ENCODE data around the gene SH3BP2.

DNA sequence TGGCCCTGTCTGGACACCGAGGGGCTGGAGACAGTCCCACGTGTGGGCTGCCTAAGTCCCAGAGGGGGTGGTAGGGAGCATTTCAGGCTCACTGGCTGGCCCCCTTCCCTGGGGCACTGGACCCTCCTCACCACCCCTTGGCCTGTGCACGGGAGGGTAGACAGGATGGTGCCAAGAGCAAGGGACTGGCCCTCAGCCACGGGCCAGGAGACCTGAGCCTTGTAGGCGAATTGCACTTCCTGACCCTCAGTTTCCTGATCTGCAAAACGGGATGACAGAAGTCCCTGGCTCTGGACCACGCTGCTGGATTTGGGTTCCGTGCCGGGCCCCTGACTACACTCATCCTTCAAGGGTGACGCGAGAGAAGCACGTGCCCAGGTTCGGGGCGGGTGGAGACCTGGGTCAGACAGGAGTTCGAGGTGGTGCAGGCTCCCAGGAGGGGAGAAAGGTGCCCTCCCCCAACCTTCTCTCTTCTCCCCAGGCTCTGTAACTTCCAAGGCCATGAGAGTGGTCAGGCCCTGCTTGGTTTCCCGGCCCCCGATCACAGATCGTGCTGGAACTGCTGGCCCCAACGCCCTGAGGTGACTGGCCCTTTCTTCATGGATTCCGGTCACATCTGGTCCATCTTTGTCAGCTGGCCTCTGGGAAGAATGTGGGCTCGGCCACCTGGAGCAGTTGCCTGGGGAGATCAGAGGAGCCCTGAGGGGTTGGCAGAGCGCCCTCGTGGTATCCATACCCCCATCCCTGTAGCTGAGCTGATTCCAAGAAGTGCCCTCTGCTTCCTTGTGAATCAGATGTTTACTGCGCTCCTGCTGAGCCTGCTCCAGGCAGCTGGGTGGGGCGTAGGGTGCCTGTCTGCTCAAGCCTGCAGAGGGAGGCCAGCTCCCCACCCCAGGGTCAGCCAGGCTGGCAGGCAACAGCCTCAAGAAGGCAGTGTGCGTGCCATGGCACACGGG lies 3.3 kb downstream of the SH3BP2 start:
- TF ChIP-seq, protein P1, sequence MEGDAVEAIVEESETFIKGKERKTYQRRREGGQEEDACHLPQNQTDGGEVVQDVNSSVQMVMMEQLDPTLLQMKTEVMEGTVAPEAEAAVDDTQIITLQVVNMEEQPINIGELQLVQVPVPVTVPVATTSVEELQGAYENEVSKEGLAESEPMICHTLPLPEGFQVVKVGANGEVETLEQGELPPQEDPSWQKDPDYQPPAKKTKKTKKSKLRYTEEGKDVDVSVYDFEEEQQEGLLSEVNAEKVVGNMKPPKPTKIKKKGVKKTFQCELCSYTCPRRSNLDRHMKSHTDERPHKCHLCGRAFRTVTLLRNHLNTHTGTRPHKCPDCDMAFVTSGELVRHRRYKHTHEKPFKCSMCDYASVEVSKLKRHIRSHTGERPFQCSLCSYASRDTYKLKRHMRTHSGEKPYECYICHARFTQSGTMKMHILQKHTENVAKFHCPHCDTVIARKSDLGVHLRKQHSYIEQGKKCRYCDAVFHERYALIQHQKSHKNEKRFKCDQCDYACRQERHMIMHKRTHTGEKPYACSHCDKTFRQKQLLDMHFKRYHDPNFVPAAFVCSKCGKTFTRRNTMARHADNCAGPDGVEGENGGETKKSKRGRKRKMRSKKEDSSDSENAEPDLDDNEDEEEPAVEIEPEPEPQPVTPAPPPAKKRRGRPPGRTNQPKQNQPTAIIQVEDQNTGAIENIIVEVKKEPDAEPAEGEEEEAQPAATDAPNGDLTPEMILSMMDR (IDR thresholded peaks at IDR 0.05 in 2 of 3, conservative IDR thresholded peaks at IDR 0.05 in 1 of 3; ENCODE audit: control insufficient read depth in 2 of 3, extremely low read depth in 1 of 3, insufficient read depth in 1 of 3, low read depth in 3 of 3, low read length in 3 of 3), result no peak
- TF ChIP-seq NFYB (IDR thresholded peaks at IDR 0.05; ENCODE audit: insufficient read depth, low read depth, low read length), result no peak
- TF ChIP-seq EED (IDR thresholded peaks at IDR 0.05; ENCODE audit: low read depth), result no peak
- TF ChIP-seq RELA (IDR thresholded peaks at IDR 0.05; ENCODE audit: borderline replicate concordance, partially characterized antibody), result no peak
- no peak for TF ChIP-seq GABPA (IDR thresholded peaks at IDR 0.05; ENCODE audit: low read depth)
- TF ChIP-seq SP1 (IDR thresholded peaks at IDR 0.05; ENCODE audit: low read depth, low read length), result no peak
- no peak for TF ChIP-seq YY1 (IDR thresholded peaks at IDR 0.05; ENCODE audit: low read depth, low read length)
- TF ChIP-seq, protein P2, sequence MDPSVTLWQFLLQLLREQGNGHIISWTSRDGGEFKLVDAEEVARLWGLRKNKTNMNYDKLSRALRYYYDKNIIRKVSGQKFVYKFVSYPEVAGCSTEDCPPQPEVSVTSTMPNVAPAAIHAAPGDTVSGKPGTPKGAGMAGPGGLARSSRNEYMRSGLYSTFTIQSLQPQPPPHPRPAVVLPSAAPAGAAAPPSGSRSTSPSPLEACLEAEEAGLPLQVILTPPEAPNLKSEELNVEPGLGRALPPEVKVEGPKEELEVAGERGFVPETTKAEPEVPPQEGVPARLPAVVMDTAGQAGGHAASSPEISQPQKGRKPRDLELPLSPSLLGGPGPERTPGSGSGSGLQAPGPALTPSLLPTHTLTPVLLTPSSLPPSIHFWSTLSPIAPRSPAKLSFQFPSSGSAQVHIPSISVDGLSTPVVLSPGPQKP (IDR thresholded peaks at IDR 0.05; ENCODE audit: low read depth, low read length), result no peak
- no peak for TF ChIP-seq POLR2A (IDR thresholded peaks at IDR 0.05; ENCODE audit: low read depth, low read length)
